Adrenal gland (tissue), 12 donors: ENCODE measurements around the gene KLF11. TPM values are rescaled to one million over a fixed set of nuclear protein-coding genes. Genes with fewer than 3 reads are reported as not detected.

Source experiments
- DNase-seq, 7 donors: peaks; one replicate each; pipeline ENCODE4 v3.0.0-alpha.2; 2019 to 2020
- H3K27ac ChIP-seq, 5 donors: fragments of 200-600 bp; sonication (generic) in 4 of 5; 1 replicate in 3 of 5; 2 replicates in 2 of 5; pipeline versions ENCODE4 v1.5.1 to v1.8.0; 2016 to 2020; ENCODE audit warnings: mild to moderate bottlenecking in 1 of 5
- H3K27me3 ChIP-seq: fragments of 200-600 bp; 2 replicates; pipeline ENCODE4 v1.8.0; 2021
- H3K36me3 ChIP-seq, 2 donors: fragments of 200-600 bp; replicated peaks in 1 of 2; 1 replicate in 1 of 2; 2 replicates in 1 of 2; pipeline versions ENCODE4 v1.5.1 to v1.8.0; 2018 to 2022
- H3K4me1 ChIP-seq, 2 donors: fragments of 200-600 bp; replicated peaks in 1 of 2; 1 replicate in 1 of 2; 2 replicates in 1 of 2; pipeline versions ENCODE4 v1.5.1 to v1.8.0; 2018 to 2021
- H3K4me3 ChIP-seq, 4 donors: fragments of 200-600 bp; sonication (generic) in 3 of 4; one replicate each; pipeline ENCODE4 v1.5.1; 2016 to 2018
- H3K9me3 ChIP-seq, 3 donors: fragments of 200-600 bp; sonication (generic) in 1 of 3; replicated peaks in 1 of 3; 1 replicate in 2 of 3; 2 replicates in 1 of 3; pipeline versions ENCODE4 v1.5.1 to v1.8.0; 2016 to 2021
- CTCF ChIP-seq, 6 experiments: fragments of 450-650 bp in 4 of 6; fragments of 200-600 bp in 2 of 6; sonication (generic) in 1 of 6; IDR thresholded peaks; 1 replicate in 5 of 6; 2 replicates in 1 of 6; pipeline versions ENCODE4 v1.5.1 to v1.8.0; 2016 to 2021; ENCODE audit warnings: antibody characterized with exemption in 6 of 6, mild to moderate bottlenecking in 2 of 6, moderate library complexity in 1 of 6
- POLR2A ChIP-seq, 2 donors: fragments of 450-650 bp; IDR thresholded peaks; one replicate each; pipeline ENCODE4 v1.6.1; 2017; ENCODE audit warnings: antibody characterized with exemption in 2 of 2, mild to moderate bottlenecking in 2 of 2, moderate library complexity in 1 of 2
- WGBS, 4 donors: extraction: QIAGEN DNeasy Blood & Tissue Kit in 2 of 4; methylation state at CpG; one replicate each; pipeline versions ENCODE4 v1.1.5 to v1.1.7; 2013 to 2017; 5-methylcytosine and 5-hydroxymethylcytosine counted together
- intact Hi-C, 2 donors: fragments of 100-400 bp; cut with DNase I; formaldehyde crosslinking; loops; one replicate each; pipeline versions ENCODE4 v1.14.1 to v1.15.0; 2022 to 2023
- polyA plus RNA-seq, 3 donors: library from polyadenylated mRNA; stranded (reverse); fragments of 200-250 nt in 2 of 3; fragments of 350-450 nt in 1 of 3; fragmentation: Illumina TruSeq in 1 of 3; extraction: RNeasy Lipid Tissue Mini Kit (QIAGEN cat#74804) in 1 of 3; gene quantifications; one replicate each; pipeline ENCODE4 v1.2.3, GENCODE V29; 2013 to 2014
- total RNA-seq, 9 donors: library from RNA; depleted of rRNA in 4 of 9; stranded (reverse); fragments of >200 nt in 4 of 9; fragments of 120-200 nt in 1 of 9; fragmentation: NEBNext Ultra II Directional in 1 of 9; extraction: Animal tissue kit (Norgen Biotek cat#: 25700) in 1 of 9; gene quantifications; one replicate each; pipeline versions ENCODE4 v1.1.0 to v1.2.4, GENCODE V29; 2013 to 2023
- donor health status: healthy with polysubstance abuse.
- donor health status: Bipolar disorder and iron deficiency.
- donor health status: DM: yes; HTN: yes; CAD: no.
- donor health status: DM: no; HTN: no; CAD: no.
- donor health status: DM: no; HTN: no; CAD: no.
- donor health status: DM: yes; HTN: yes; CAD: no.

The KLF11 gene
- total and polyA plus RNA-seq, 12 donors: 6.8 to 75.7 (median 26.1) TPM

- 77 to 87% (median 84%) methylated on average over 10 to 15 of the region's 15 CpGs for WGBS, 4 donors
- TF ChIP-seq POLR2A (IDR thresholded peaks at IDR 0.05): no peak
- no peak for TF ChIP-seq CTCF (IDR thresholded peaks at IDR 0.05)
- intact Hi-C loops: loop anchor here (2.0 to 5.0 kb wide), 3 partner anchors 65 to 236 kb away; no protein-coding TSS in a partner anchor
- no peaks in the 10 kb centered on the region for H3K9me3 ChIP-seq
- H3K36me3 ChIP-seq: peaks cover 0 to 45% of the 10 kb centered on the region in 2 donors
- H3K4me3 ChIP-seq: no peak overlapping the region
- no peaks in the 10 kb centered on the region for H3K27me3 ChIP-seq
- H3K4me1 ChIP-seq: peaks cover 16 to 32% of the 10 kb centered on the region in 2 donors
- H3K27ac ChIP-seq: peak overlapping the region in 2 of 5 donors; percentile 44
- DNase-seq: no peak
Observed at GRCh38 chr2:10047616-10048500, 4.5 kb downstream of the KLF11 start.

- intact Hi-C loops: loop anchor here (2.0 to 5.0 kb wide), 3 partner anchors 66 to 236 kb away; no protein-coding TSS in a partner anchor
- Histone ChIP-seq H3K27ac (peak overlapping the region in 2 of 5 donors; percentile 44), H3K4me1 (peaks cover 16 to 32% of the 10 kb centered on the region in 2 donors), H3K27me3 (no peaks in the 10 kb centered on the region), H3K36me3 (peaks cover 0 to 53% of the 10 kb centered on the region in 2 donors), H3K4me3 (no peak overlapping the region), H3K9me3 (no peaks in the 10 kb centered on the region)
- TF ChIP-seq CTCF (IDR thresholded peaks at IDR 0.05) (peak; percentile 33 to 87 (median 63)), POLR2A (IDR thresholded peaks at IDR 0.05) (no peak)
- whole genome bisulfite sequencing, 4 donors: 43 to 59% (median 56%) methylated on average over 8 to 10 of the region's 10 CpGs
- peak in 1 of 7 donors; percentile 43 for DNase-seq
Observed at GRCh38 chr2:10048501-10049171, 5.3 kb downstream of the KLF11 start.

GRCh38 chr2:10052216-10052615, 8.9 kb downstream of the KLF11 start:
- TF ChIP-seq CTCF (IDR thresholded peaks at IDR 0.05) (no peak), POLR2A (IDR thresholded peaks at IDR 0.05) (no peak)

GRCh38 chr2:10053351-10053750, 10.0 kb downstream of the KLF11 start:
- Histone ChIP-seq H3K36me3 (peaks cover 0 to 34% of the 10 kb centered on the region in 2 donors), H3K27me3 (no peaks in the 10 kb centered on the region), H3K4me1 (peaks cover 0 to 23% of the 10 kb centered on the region in 2 donors), H3K4me3 (no peak overlapping the region), H3K9me3 (no peaks in the 10 kb centered on the region), H3K27ac (no peak overlapping the region)
- intact Hi-C loops: loop anchor here in 1 of 2 donors (10.0 kb wide), 1 partner anchor 239 kb away; no protein-coding TSS in a partner anchor
- WGBS, 4 donors: 75 to 86% (median 82%) methylated on average over 4 of the region's 4 CpGs
- no peak for TF ChIP-seq CTCF (IDR thresholded peaks at IDR 0.05)
- no peak for TF ChIP-seq POLR2A (IDR thresholded peaks at IDR 0.05)
- no peak for DNase-seq

More at GRCh38 chr2:10052216-10052615, 8.9 kb downstream of the KLF11 start:
- intact Hi-C loops: loop anchor here in 1 of 2 donors (10.0 kb wide), 1 partner anchor 237 kb away; no protein-coding TSS in a partner anchor
- Histone ChIP-seq H3K27ac (no peak overlapping the region), H3K36me3 (peaks cover 0 to 45% of the 10 kb centered on the region in 2 donors), H3K4me1 (peaks cover 0 to 21% of the 10 kb centered on the region in 2 donors), H3K27me3 (no peaks in the 10 kb centered on the region), H3K4me3 (no peak overlapping the region), H3K9me3 (no peaks in the 10 kb centered on the region)
- 88 to 93% (median 90%) methylated on average over 14 to 16 of the region's 16 CpGs for WGBS, 4 donors
- DNase-seq: no peak
